ENCODE measurements around the gene VPS8. TPM values are rescaled to one million over a fixed set of nuclear protein-coding genes. Genes with fewer than 3 reads are reported as not detected.

The VPS8 gene
- total RNA-seq, 1 experiment from 2014 or later, result 44.3 TPM

DNA sequence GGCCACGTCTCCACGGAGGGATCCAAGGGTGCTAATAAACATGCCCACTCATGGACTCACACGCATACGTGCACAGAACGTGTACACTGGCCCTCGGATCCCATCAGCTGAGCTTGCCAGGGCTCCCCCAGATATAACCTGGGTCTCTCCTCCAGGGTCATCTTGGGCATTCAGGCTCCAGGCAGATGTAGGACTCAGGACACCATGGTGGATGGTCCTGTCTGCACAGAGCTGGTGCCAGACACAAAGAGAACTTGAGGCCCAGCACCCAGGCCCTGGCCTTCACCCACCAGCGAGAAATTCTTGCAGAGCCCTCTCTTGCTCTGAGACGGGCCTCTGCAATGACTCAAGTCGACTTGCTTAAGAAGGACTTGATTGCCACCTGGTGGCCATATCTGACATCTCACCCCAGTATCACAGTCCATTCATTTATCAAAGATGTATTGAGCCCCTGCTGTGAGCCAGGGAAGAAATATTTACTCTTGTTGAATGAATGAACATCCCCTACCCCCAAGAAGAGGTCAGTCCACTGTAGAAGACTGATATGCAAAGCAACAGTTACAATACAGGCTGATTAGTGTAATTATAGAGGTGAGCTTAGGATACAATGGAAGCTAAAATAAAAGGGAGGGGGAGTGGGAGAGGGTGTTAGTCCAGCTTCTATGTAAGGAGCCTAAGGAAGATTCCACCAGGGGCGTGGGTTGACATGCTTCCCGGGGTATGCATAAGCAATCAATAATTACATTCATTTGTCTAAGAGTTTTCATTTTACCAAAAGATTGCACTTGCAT is 34.2 kb upstream of the VPS8 start:
- DNase-seq, result peak; percentile 92
- no peaks in the 10 kb centered on the region for H3K9me3 ChIP-seq (replicated peaks)
- no peak overlapping the region for H3K27ac ChIP-seq
- H3K36me3 ChIP-seq, result no peaks in the 10 kb centered on the region
- H3K4me1 ChIP-seq, result peaks cover 5% of the 10 kb centered on the region; the same call in 1 of the 2 replicates
- H3K4me3 ChIP-seq, result no peak overlapping the region
- H3K27me3 ChIP-seq, result no peaks in the 10 kb centered on the region

DNA sequence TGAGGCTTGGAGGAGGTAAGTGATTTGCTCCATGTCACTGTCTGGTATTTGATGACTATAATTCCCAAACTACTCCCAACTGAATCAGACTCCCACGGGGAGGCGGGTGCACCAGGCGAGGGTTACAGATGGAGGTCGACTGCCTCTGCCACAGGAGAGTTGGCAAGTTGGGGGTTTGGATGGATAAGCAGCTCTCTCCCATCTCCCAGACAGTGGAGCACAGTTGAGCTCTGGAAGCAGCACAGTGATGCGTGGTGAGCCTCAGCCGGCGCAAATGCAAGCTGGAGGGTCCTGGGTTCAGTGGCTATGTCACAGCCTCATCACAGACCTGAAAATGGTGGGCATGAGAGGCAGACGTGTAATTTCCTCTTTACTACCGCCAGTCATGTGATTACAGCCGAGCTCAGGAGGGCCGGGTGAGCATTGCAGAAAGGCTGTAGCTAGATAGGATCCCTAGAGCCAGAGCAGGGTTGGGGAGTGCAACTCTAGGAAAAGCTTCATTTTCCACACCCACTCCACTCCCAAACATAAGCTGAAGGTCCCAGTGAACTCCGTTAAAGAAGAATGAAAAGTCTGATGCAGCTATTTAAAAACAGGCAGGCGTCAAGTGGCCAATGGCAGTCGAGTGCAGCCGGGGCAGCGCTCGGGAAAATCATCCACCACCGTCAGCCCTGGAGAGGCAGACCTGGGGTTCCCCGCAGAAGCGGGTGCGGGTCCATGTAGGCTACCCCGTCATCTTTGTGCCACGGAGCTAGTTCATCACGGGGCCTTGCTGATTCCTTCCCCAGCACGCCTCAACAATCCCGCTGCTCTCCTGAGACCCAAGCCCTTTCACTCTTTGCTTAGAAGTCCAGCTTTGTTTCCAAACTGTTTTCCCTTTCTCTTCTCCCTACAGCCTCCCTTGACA is 33.3 kb upstream of the VPS8 start:
- H3K4me1 ChIP-seq, result peaks cover 5% of the 10 kb centered on the region; the same call in 1 of the 2 replicates
- no peaks in the 10 kb centered on the region for H3K36me3 ChIP-seq
- H3K27ac ChIP-seq, result no peak overlapping the region
- H3K9me3 ChIP-seq (replicated peaks), result no peaks in the 10 kb centered on the region
- H3K27me3 ChIP-seq, result no peaks in the 10 kb centered on the region
- no peak overlapping the region for H3K4me3 ChIP-seq
- DNase-seq, result no peak

DNA sequence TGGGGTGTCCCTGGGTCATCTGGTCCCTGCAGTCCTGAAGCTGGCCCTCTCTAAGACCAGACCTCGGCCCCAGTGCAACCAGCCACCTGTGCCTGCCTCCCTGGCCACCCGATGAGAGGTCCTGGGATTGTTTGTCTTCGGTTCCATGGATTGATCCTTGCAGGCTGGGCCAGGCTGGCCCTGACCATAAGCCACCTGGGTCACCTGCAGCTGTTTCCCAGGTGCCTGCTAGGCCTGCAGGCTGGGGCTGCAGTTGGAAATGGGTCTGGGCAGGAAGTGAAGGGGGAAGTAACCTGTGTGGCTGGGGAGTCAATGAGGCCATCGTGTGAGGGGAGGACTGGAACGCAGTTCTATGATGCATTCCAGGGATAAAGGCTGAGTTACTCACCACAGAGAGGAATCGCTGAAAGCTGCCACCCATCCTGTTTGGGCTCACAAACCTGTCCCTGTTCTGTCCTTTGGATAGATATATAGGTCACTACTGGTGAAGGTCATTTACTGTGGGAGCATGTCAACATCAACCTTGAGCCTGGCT is 30.9 kb upstream of the VPS8 start:
- H3K36me3 ChIP-seq, result no peaks in the 10 kb centered on the region
- no peaks in the 10 kb centered on the region for H3K27me3 ChIP-seq
- DNase-seq, result no peak
- H3K27ac ChIP-seq, result no peak overlapping the region
- H3K4me3 ChIP-seq, result no peak overlapping the region
- peaks cover 11% of the 10 kb centered on the region; the same call in 1 of the 2 replicates for H3K4me1 ChIP-seq
- H3K9me3 ChIP-seq (replicated peaks), result no peaks in the 10 kb centered on the region

DNA sequence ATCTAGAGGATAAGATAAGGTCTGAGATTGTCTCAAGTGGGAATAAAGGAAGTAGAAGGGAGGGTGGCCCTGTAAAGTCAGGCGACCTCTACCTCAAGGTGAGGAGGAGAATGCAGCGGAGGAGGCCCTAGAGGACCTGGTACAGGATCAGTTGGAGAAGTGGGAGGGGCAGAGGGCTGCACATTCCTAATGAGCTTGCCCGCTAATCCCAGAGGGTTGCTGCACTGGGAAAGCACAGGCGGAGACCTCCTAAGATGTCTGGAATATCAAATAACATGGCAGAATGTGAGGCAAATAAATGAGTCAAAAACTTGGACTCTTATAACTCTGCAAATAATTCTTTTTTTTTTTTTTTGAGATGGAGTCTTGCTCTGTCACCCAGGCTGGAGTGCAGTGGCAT is 30.2 kb upstream of the VPS8 start:
- Histone ChIP-seq H3K4me1 (peaks cover 12% of the 10 kb centered on the region; the same call in 1 of the 2 replicates), H3K27me3 (no peaks in the 10 kb centered on the region), H3K9me3 (replicated peaks) (no peaks in the 10 kb centered on the region), H3K36me3 (no peaks in the 10 kb centered on the region), H3K4me3 (no peak overlapping the region), H3K27ac (no peak overlapping the region)
- peak; percentile 47 to 49 for DNase-seq

DNA sequence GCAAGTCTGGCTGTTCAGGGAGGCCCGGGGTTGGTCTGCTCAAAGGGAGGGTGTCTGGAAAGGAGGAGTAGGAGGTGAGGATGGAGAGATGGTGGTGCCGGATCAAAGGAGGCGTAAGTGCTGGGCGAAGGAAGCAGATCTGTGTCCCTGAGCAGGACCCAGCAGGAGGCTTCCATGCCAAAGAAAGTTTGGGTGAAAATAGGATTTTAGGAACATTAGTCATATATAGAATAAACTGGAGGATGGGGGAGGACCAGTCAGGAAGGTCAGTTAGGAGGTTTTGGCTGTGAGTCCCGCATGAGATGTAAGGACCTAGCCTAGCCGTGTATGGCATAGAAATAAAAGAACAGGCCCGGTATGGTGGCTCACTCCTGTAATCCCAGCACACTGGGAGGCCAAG is 28.6 kb upstream of the VPS8 start:
- no peaks in the 10 kb centered on the region for H3K27me3 ChIP-seq
- peaks cover 15% of the 10 kb centered on the region for H3K4me1 ChIP-seq
- H3K36me3 ChIP-seq, result no peaks in the 10 kb centered on the region
- DNase-seq, result no peak
- H3K27ac ChIP-seq, result no peak overlapping the region
- H3K4me3 ChIP-seq, result no peak overlapping the region
- no peaks in the 10 kb centered on the region for H3K9me3 ChIP-seq (replicated peaks)

DNA sequence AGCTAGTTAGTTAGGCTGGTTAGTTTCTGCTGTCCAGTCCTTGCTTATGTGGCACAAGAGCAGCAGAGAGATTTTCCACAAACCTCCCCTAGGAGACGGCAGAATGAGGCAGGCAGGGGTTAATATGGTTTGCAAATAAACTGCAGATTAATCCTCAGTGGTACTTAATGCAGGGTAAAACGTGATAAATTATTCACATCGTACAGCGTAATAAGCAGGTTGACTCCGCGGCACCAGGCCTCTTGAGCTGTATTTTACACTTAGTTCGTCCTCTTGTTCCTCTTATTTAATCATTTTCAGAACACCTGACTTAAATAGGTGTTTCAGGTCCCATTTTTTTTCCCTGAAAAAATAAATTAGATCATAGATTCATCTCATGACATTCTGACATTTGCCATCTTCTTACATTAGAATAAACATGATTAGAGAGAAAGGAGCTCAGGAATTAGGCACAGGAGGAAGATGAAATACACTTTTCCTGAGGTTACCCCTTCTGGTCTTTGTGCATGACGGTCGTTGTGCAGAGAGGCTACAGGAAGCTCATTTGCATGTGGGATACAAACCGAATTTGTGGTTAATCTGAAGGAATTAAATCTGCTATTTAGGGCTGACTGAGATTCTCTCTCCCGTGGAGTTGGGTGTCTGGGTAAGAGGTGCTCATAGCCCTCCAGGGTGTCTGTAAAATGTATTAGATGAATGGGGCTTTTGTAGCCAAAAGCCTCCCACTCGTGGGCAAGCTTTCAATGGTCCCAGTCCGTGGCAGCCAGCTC is 27.1 kb upstream of the VPS8 start:
- DNase-seq, result no peak
- Histone ChIP-seq H3K36me3 (no peaks in the 10 kb centered on the region), H3K27ac (no peak overlapping the region), H3K4me1 (peaks cover 22% of the 10 kb centered on the region), H3K4me3 (no peak overlapping the region), H3K9me3 (replicated peaks) (no peaks in the 10 kb centered on the region), H3K27me3 (no peaks in the 10 kb centered on the region)

DNA sequence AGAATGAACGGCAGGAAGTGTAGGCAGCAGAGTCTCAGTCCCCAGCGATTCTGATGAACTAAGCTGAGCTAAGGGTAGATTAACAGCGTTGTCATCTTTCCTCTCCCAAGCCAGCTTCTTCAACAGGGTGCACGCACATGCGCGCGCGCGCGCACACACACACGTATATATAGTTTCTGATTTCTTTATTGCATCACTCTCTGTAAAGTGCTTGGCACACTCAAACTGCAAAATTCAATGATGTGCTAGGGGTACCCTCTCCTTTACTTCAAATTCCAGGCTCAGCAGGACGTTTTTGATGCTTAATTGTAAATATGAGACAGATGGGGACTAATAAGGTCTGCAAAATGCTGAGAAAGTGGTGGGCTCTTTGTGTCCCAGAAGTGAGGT is 26.1 kb upstream of the VPS8 start:
- peaks cover 22% of the 10 kb centered on the region for H3K4me1 ChIP-seq
- peak overlapping the region; percentile 39; the same call in 1 of the 2 replicates for H3K27ac ChIP-seq
- H3K36me3 ChIP-seq, result no peaks in the 10 kb centered on the region
- H3K9me3 ChIP-seq (replicated peaks), result no peaks in the 10 kb centered on the region
- H3K27me3 ChIP-seq, result no peaks in the 10 kb centered on the region
- DNase-seq, result no peak
- H3K4me3 ChIP-seq, result peak overlapping the region; percentile 3; the same call in 1 of the 2 replicates

DNA sequence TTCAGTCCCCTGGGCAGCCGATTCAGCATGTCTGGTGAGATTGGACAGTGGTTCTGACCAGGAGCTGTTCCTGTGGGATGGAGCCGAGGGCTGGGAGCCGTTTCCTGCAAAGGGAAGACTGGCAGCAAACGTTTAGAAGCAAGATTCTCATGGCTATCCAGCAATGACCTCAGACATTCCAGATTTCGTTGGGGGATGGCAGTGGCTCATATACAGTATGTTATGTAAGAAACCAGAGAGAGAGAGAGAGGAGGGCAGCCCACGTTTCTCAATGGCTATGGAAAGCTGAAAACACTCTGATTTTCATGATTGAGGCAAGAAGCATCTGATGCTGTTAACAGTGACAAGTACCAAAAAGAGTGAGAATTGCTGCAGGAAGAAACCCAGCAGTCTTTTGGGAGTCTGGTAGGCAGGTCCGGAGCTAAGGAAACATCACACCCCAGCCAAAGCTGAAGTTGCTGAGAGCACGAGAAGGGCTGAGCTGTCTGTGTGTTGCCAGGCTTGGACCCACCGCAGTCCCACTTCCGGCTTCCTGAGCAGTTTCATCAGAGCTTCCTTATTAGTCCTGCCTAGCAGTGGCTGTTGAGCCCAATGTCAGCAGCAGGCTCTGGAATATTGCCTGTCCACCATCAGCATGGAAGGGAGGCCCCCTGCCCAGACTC is 25.6 kb upstream of the VPS8 start:
- H3K27me3 ChIP-seq, result no peaks in the 10 kb centered on the region
- H3K4me3 ChIP-seq, result peak overlapping the region; percentile 3; the same call in 1 of the 2 replicates
- peaks cover 20% of the 10 kb centered on the region for H3K4me1 ChIP-seq
- DNase-seq, result peak; percentile 55 to 62
- peak overlapping the region; percentile 39 for H3K27ac ChIP-seq
- H3K9me3 ChIP-seq (replicated peaks), result no peaks in the 10 kb centered on the region
- H3K36me3 ChIP-seq, result no peaks in the 10 kb centered on the region

DNA sequence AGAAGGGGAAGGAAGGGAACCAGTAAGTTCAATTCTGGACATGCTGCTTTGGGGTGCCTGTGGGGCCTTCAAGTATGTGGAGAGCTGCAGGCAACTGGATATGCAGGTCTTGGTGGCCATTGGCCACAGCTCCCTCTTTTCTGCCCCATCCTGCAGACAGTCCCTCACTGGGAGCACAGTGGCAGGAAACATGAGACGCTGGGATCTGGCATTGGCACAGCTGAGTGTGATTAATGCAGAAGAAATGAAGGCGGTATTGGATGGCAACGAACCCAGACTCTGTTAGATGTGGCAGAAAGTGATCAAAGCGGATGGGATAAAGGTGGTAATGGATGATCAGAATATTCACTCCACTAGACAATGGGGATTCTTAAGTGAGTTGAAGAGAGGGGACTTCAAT is 23.2 kb upstream of the VPS8 start:
- H3K36me3 ChIP-seq, result no peaks in the 10 kb centered on the region
- no peaks in the 10 kb centered on the region for H3K9me3 ChIP-seq (replicated peaks)
- no peak overlapping the region for H3K4me3 ChIP-seq
- no peak overlapping the region for H3K27ac ChIP-seq
- DNase-seq, result no peak
- no peaks in the 10 kb centered on the region for H3K27me3 ChIP-seq
- peaks cover 17% of the 10 kb centered on the region for H3K4me1 ChIP-seq

DNA sequence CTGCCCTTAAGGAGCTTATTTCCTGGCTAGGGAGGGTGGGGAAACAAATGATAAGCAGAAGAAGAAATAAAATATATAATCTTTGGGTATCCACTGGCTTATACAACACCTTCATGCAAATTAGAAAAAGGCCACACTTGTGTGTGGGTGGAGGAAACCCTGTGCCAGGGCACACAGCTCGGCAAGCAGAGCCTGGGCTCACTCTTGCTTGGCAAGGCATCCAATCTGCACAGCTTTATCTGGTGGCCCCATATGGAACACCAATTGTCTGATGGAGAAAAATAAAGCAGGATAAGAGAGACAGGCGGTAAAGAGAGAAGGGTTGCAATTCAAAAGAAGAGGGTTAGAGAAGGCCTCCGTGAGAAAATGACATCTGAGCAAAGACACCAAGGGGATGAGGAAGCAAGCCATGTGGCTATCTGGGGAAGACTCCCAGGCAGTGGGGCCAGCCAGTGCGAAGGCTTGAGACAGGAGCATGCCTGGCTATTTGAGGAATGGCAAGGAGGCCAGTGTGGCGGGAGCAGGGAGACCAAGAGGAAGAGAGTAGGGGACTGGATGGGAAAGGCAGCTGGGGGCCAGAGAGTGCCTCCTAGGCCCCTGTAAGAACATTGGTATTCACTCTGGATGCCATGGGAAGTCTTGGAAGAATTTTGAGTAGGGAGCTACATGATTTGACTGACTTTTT is 22.5 kb upstream of the VPS8 start:
- no peak for DNase-seq
- Histone ChIP-seq H3K4me3 (no peak overlapping the region), H3K4me1 (peaks cover 17% of the 10 kb centered on the region), H3K9me3 (replicated peaks) (no peaks in the 10 kb centered on the region), H3K27me3 (no peaks in the 10 kb centered on the region), H3K27ac (no peak overlapping the region), H3K36me3 (no peaks in the 10 kb centered on the region)

DNA sequence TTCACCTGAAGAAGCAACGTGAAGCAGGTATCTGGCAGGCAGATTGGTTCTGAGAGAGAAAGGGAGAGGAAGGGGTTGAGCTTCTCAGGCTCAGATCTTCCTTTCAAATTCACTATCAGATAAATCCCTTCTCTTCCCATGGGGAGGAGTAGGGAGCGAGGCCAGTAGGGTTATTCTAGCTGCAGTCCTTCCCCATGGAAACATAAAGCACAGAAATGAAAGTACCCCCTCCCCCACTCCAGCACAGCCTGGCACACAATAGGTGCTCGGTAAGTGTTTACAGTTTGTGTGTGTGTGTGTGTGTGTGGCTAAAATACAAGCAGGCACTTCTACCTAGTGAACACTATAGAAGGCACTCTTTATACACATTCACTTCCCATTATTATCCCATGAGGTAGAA is 20.8 kb upstream of the VPS8 start:
- Histone ChIP-seq H3K36me3 (no peaks in the 10 kb centered on the region), H3K27me3 (no peaks in the 10 kb centered on the region), H3K4me3 (no peak overlapping the region), H3K4me1 (peaks cover 10% of the 10 kb centered on the region), H3K27ac (no peak overlapping the region), H3K9me3 (replicated peaks) (no peaks in the 10 kb centered on the region)
- DNase-seq, result no peak

DNA sequence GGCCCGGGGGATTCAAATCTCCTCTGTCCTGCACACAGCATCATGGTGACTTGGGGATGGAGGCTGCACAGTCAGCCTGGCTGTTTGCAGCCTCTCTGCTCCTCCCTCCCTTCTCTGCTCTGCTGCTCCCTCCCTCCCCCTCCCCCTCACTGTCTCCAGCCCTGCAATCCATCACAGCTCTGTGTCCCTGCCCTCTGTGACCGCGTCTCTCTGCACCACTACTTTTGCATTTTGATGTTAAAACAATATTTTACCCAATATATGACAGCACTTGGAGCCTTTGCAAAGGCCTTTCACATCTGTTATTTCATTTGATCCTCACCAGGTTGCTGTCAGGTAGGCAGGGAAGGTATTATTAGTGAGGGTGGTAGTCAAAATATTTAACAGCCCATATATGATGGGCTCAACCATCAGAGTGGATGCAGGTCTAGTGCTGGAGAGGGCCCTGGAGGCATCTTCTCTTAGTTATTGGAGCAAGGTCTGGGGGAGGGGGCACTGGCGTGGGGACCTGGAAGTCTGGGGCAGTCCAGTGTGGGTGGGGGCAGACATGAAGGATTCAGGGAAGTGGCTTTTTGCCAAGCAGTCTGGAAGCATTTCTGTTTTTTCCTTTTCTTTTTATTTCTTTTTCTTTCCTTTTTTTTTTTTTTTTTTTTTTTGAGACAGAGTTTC is 16.3 kb upstream of the VPS8 start:
- no peak overlapping the region for H3K27ac ChIP-seq
- no peaks in the 10 kb centered on the region for H3K9me3 ChIP-seq (replicated peaks)
- H3K4me3 ChIP-seq, result no peak overlapping the region
- DNase-seq, result no peak
- H3K36me3 ChIP-seq, result no peaks in the 10 kb centered on the region
- no peaks in the 10 kb centered on the region for H3K4me1 ChIP-seq
- no peaks in the 10 kb centered on the region for H3K27me3 ChIP-seq

DNA sequence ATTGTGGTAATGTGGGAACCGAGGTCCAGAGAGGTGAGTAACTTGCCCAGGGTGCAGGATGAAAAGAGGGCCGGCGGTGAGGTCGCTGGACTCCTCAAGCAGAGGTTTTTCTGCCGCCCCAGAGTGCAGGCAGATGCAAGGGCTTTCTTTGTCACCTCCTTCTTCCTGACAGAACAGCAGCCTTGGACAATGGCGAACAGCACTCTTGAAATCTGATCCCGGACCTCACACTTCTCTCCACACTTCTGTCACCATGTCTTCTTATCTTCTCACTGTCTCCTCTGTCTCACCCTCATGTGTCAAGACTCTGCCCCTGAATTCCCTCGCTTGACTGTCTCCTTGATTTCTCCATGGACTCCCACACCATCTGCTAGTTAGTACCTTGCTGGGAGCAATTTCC is 15.4 kb upstream of the VPS8 start:
- Histone ChIP-seq H3K9me3 (replicated peaks) (no peaks in the 10 kb centered on the region), H3K4me3 (no peak overlapping the region), H3K36me3 (no peaks in the 10 kb centered on the region), H3K4me1 (peaks cover under 1% of the 10 kb centered on the region; the same call in 1 of the 2 replicates), H3K27ac (no peak overlapping the region), H3K27me3 (no peaks in the 10 kb centered on the region)
- no peak for DNase-seq
